Fibroblast of skin of left biceps (primary cell): ENCODE results near the gene ACO1.

Experiments used
- DNase-seq, 2 experiments: peaks; one replicate each; pipeline ENCODE4 v3.0.0-alpha.2; 2013; ENCODE audit warnings: low read depth in 2 of 2

Gene ACO1

DNA sequence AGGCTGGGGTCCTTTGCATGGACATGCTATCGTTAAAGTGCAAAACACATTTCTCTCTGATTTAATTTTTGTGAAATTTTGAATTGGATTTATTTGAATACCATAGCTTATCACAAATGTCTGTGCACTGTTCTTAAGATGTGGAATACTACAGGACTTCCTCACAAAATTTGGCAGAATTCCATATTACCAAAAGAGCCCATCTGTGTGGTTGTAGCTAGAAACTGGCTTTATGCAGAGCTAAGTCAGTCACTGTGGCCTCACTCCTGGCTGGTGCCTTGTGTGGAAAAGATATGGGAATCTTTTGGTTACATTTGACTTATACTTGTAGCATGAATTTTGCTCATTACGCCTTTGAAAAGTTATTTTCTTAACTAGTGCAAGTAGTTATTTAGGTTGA is 35.5 kb downstream of the ACO1 start:
- DNase-seq: no peak

DNA sequence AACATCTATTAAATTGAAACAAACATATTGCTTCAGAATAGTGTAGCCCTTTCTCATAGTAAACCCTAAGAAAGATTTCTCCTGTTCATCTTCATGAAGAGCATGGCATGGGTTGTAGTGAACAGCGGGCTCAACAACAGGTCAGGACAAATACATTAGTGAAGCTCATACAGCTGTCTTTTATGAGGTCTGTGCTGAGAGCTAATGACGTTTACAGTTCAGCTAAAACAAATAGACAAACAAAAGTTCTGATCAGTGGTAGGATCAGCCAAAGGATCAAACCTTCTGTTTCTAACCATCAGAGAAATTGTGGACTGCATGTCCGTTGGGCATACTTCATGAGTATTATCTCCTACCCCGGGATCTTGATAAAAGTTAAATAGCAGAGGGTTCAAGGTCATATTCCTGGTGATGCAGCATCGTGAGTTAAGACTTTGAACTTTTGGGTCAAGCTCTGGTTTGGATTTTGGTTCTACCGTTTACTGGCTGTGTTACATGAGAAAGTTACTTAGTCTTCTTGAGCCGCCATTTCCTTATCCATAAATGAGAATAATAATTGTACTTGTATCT is 37.9 kb downstream of the ACO1 start:
- DNase-seq: no peak

DNA sequence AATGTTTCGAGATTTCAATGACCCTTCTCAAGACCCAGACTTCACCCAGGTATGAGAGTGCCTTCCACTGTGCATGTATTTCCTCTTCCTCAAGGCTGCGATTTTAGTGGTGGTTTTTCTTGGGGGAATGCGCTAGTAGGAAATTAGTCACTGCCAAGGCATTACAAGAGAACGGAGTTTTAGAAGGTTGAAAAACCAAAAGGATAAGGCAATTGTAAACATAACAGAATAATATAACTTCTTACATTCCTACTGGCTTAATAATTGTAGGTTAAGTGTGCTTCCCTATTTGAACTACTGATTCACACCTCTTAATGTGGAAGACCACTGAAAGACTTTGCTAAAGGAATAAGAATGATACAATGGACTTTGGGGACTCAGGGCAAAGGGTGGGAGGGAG is 38.9 kb downstream of the ACO1 start:
- no peak for DNase-seq

DNA sequence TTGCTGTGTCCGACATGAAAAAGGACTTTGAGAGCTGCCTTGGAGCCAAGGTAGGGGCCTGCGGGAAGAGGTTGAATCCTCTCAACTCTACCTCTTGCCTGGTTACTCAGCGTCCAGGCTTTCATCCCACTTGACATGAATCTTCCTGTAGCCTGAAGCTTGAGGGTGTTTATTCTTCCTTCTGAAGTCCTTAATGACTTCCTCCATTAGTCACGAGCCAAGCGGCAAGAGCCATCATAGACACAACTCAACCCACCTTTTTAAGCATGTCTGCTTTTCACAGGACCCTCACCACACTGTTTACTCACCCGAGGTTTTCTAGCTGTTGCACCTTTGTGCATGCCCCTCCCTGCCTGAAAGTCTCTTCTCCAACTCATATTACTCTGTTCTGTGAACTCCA is 40.2 kb downstream of the ACO1 start:
- no peak for DNase-seq

DNA sequence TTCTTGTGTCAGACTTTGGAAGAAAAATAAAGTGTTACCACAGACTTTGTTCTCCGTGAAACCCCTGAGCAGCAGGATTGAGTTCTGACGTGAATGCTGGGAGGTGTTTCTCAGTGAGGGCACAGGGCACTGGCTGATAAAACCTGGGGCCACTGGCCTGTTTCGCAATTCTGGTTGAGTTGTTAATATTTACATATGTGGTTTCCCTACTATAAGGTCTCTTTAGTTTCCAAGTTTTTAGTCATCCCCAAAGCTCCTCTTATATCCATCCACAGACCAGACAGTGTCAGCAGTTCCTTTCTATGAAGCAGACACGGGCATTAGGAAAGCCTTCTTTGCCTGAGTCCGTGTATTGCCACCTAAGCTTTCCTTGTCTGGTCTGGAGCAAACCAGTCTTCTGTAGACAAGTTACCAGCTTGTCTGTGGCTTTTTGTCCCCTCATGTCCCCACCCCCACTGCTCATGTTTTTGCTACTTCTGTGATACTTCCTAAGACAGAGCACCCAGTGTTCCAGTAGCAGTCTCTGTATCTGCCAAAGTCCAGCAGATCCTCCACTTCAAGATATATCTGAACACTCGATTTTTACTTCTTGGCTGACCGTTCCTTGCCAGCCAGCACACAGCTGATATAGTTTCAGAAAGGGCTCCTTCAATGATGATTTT is 42.0 kb downstream of the ACO1 start:
- no peak for DNase-seq

DNA sequence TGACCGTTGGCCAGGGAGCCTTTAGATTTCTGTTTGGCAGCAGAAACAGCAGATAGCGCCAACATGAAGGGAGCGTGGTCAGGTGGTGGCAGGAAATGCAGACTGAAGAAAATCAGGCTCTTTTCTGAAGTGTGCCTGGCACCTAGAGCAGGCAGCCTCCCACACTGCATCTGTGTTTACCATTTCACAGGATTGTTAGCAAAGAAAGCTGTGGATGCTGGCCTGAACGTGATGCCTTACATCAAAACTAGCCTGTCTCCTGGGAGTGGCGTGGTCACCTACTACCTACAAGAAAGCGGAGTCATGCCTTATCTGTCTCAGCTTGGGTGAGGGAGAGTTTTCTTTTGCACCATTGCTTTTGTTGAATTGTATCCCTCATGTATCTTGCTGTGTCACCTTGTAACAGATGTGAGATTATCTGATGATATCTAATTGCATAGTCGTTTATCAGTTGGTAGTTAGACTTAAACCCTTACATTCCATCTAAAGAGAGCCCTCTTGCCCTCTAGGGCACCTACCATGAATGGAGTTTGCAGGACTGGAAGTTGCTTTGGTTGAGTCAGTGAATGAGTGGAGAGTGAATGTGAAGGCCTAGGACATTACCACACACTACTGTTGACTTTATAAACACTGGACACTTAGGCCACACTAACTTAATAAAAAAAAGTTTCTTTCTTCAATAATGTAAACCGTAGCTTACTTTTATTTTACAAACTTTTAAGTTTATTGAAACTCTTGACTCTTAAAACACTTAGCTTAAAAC is 42.8 kb downstream of the ACO1 start:
- DNase-seq: no peak

DNA sequence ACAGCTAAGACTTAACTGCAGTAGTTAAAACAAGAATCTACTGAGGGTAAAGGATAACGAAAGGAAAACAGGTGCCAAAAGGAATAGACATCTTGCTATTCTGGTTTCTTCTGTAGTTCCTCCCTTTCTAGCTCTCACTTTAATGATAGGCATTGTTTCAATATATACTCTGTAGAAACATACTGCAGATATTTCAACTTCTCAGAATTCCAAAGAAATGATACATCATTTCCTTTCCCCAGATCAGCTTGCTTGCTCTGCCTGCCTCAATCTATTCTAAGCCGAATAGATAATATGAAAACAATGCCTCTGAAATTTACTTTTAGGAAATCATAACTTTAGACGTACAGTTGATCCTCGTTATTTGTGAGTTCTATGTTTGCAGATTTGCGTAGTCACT is 46.3 kb downstream of the ACO1 start:
- peak; percentile 20 to 30 for DNase-seq

DNA sequence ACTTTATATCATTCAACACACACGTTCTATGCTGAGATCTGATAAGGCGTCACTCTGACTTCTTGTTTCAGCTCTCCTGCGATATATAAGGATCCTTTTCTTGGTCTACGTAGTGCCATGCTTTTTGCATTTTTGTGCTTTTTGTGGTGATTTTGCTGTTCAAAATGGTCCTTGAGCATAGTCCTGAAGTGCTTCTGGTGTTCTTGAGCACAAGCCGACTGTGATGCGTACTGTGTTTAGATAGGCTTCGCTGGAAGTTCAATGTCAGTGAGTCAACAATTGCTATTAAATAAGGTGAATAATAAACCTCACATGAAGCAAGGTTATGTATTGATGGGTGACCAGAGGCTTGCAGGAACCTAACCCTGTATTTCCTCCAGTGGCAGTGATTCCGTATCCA is 46.8 kb downstream of the ACO1 start:
- no peak for DNase-seq

DNA sequence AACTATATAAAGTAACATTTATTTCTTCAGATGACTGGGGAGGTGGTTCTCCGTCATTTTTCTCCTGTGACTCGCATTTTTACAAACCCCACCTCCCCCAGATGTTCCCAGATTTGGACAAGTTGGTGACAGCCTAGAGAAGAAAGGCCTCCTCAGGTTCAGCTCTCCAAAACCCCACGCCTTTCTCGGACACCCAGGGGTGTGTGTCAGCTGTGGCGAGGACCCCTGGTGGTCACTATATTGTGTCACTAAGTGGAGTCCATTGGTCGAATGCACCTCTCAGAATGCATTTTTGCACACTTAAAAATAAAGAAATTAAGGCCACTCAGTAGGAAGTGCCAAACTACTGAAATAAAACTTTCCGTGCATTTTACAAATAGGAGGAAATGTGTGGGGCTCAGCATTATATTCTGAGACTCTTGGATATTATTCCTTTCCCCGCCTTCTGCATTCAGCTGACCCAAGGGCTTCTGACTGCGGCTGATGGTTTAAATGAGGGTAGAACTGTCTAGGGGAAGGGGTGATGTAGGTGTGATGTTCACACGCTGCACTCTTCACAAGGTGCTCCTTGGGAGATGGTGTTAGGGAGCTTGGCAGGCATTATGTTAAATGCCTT is 47.6 kb downstream of the ACO1 start:
- no peak for DNase-seq

DNA sequence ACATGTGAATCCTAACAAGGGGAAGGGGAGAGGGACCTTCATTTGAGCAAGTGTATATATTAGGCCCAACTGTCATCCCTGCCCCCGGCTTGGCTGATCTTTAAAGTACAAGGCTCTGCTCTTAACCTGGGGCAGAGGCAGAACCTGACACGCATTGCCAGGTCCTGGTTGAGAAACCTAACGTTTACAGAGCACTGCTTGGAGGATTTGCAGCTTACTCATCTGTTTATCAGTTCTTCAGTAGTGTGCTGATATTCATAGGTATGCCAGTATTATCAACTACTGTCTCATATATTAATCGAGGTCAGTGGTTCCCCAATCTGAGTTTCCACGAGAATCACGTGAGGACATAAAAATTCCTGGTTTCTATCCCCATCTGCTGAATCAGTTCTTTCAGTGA is 50.4 kb downstream of the ACO1 start:
- no peak for DNase-seq

DNA sequence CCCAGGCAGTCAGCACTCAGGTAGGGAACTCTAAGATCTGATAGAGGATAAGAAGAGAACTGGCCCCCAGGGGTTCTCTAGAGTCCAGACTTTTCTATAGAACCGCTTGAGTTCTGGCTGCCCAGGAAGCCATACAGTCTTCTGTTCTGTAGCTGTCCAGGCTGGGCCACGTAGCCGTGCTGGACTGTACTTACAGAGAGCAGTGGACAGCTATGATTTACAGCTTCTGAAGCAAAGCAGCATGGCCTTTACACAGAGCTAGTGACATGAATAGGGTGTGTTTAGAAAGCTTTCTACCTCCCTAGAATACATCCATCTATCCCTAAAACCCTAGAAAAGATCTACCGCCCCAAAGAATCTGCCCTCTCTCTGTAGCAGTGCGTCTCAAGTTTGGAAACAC is 57.2 kb downstream of the ACO1 start:
- no peak for DNase-seq

DNA sequence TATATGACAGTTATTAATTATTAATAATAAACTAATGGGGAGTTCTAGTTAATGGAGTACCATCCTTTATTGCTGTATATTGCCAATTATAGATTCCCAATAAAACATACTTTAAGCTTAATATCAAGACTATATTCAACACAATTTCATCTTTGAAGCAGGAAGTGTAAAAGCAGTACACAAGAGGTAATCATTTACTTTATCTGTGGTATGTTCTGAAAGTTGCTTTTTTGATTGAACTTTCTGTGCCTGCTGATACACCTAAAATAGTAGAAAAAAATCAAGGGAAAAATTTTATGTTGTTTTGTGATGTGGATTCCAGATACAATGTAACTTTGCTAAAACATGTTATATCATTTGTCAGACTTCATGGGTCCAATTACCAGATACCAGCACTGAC is 58.0 kb downstream of the ACO1 start:
- no peak for DNase-seq

DNA sequence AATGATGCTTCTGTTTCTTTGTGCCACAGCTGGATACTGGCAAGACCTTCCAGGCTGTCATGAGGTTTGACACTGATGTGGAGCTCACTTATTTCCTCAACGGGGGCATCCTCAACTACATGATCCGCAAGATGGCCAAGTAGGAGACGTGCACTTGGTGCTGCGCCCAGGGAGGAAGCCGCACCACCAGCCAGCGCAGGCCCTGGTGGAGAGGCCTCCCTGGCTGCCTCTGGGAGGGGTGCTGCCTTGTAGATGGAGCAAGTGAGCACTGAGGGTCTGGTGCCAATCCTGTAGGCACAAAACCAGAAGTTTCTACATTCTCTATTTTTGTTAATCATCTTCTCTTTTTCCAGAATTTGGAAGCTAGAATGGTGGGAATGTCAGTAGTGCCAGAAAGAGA is 65.5 kb downstream of the ACO1 start:
- DNase-seq: no peak

DNA sequence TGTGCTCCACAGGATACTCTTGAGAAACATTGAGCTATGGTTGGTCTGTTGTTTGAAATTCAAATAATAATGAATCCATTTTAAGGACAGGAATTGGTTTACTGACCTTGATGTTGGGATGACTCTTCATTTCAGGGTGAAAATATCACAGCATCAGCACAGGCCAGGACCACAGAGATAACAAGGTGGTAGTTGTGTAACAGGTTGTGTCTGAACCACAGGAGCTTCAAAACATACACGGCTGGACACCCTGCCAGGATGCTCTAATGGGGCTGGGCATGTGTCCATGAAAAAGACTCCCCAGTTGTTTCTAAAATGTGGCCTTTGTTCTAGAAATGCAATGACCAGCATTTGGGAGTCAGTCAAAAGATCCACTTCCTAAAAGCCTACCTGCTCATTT is 69.8 kb downstream of the ACO1 start:
- DNase-seq: no peak

DNA sequence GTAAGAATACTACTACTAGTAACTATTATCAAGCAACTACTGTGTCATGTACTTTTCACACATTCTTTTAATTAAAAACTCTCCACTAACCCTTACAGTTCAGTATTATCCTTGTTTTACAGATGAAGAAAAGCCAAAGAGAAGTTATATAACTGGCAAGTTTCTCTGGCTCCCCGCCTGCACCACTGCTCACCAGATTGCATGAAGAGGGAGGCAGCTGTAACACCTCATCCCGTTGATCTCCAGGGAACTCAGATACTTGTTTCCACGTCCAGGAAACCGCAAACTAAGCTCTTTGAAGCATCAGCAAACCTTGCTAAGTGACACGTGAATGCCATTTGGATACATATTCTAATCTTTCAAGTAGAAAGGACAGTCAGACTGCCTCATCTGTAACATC is 71.3 kb downstream of the ACO1 start:
- no peak for DNase-seq

DNA sequence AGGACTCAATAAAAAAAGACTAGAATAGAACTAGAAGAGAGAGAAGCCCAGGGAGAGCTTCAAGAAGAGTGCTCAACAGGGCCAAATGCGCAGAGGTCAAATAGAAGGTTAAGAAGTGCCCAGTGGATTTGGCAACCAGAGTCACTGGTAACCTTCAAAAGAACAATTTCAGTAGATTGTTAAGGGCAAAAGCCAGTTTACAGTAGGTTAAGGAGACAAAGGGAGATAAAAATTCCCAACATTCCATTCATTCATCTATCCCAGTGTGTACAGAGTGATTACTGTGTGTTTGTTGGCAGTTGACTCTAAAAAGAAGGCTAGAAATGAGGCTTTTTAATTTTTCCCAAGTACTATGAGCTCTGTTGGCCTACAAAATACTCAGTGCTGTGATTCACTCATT is 72.1 kb downstream of the ACO1 start:
- no peak for DNase-seq

DNA sequence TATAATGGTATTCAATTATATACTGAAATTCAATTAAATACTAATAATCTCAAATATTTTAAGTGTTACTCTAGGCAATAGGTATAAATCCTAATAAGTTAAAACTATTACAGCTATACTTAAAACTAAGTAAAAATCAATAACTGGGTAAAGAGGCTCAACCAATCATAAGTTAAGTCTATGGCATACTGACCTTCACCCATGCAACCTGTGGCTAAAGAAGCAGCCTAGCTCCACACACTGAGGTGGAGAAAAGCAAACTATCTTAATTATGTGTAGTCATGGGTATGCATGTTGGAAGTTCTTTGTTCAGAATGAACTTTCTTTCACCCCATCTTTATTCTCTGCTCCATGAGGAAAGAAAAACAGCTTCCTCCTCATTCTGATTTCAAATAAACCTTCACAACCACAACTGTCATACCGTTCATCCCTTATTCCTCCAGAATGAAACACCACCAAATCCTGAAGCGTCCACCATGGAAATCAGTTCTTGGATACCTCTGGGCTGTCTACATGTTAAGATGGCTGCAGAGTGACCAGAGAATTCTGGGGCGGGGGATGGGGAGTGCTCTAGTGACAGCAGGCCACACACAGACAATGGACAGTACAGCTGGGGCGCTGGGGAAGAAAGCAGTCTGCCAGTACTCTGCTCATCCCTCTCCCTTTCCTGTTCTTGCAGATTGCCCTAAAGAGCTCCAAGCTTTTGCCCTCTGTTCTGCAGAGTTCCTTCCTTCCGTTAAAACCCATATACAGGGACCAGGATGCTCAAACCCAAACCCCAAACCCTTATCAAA is 79.3 kb downstream of the ACO1 start:
- DNase-seq: no peak

DNA sequence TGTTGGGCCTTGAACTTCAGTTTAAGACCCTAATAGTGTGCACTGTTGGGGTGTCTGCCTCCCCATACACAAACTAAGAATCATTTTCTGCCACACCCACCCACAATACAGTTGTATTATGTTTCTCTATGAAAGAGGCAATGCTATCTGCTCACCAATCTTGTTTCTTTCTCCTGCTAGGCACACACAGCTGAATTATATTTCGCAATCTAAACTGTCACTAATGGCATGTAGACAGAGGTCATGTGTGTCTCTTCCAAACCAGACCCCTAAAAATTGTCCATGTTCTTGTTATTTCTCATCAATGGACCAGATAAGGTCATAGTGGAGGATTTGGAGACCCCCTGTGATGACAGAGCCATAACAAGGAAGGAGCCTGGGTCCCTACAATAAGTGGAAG is 84.3 kb downstream of the ACO1 start:
- DNase-seq: no peak

DNA sequence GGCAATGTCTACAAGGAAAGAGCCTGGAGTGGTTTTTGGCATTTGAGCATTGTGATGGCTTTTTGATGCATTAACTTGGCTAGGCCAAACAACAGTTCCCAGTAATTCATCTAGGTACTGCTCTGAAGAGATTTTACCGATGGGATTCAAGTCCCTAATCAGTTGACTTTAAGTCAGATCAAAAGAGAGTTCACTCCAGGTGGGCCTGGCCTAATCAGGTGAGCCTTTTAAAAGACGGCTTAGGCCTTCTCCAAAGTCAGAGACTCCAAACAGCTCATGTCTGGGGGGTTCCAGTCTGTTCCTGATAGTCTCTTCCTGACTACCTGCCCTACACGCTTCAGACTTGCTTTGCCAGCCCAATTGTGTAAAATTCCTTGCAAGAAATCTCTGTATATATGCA is 87.9 kb downstream of the ACO1 start:
- DNase-seq: no peak

DNA sequence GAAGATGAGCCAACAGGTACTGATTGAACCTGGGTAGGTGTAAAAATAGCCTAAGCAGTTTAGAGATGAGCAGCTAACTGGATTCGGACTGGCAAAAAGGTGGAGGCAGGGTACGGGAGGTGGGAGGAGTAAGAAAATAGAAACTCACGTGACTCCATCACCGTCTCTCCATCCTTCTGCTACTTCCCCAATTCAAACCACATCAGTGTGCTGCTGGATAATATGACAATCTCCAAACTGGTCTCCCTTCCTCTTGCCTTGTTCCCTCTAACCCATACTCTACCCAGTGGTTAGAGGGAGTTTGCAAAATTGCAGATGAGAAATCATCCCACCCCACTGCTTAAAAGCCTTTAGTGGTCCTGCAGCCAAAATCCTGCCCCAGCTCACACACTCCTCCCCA is 98.9 kb downstream of the ACO1 start:
- DNase-seq: no peak

DNA sequence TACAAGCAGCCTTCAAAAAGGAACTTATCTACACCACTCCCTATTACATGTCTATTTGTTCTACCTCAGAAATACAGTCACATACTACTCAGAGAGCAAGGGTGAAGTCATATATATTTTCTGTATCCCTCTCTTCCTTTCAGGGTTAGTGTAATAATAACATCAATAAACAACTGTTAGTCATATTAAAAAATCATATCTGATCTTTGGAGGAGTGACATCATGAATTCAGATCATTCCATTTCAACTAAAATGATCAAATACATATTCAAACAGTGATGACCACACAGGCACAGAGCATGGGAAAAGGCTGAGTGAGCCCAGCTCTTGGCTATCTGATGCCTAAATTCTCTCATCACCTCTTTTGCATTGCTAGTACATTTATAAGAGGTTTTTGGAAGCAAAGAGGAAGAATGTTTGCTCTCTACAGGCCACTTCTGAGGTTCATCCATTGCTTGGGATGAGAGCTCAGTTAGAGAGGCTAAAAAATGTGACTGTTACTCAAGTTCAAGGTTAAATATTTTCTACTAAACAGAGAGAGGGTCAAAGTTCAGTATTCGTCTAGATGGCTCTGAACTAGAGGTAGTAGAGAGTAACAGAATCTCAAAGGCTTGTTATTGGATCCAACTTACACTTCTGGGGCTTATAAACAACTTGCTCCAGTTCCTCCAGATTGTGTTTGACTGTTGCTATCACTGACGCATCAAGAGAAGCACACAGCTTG is 102.6 kb downstream of the ACO1 start:
- no peak for DNase-seq

DNA sequence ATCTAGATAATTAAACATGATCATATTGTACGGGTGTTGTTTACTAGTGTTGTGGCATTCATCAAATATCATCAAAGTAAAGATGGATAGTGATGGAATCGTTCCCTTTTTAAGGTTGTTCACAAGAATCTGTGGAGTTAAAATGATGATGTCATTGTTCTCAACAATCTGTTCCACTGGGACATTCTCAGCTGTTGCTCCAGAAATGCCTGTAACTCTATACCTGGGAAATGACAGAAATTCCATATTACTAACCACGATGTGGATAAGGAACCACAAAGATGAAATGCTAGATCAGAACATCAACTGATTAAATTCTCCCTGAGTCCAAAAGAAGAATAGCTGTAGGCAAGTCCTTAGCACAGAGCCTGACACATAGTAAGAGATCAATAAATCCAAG is 103.5 kb downstream of the ACO1 start:
- peak; percentile 13 to 20 for DNase-seq
